Right lobe of liver (tissue), 6 donors: ENCODE data around the gene SPATA45. TPM values are rescaled to one million over a fixed set of nuclear protein-coding genes. Genes with fewer than 3 reads are reported as not detected.
A peak's percentile ranks its signal among the peaks of the same experiment; 100 is the strongest.

Experiments used
- ATAC-seq, 4 donors: fragments of 200-7000 bp; cut with Tn5 transposase; one replicate each; pipeline ENCODE4 v1.9.1; 2020; ENCODE audit warnings: mild to moderate bottlenecking in 4 of 4, moderate library complexity in 4 of 4
- DNase-seq, 3 donors: peaks; one replicate each; pipeline ENCODE4 v3.0.0-alpha.2; 2020
- H3K27ac ChIP-seq, 3 donors: fragments of 200-600 bp; one replicate each; pipeline ENCODE4 v1.8.0; 2022
- H3K27me3 ChIP-seq, 2 donors: fragments of 200-600 bp; one replicate each; pipeline ENCODE4 v1.8.0; 2022
- H3K36me3 ChIP-seq, 4 donors: fragments of 200-600 bp; sonication (generic) in 1 of 4; one replicate each; pipeline versions ENCODE4 v1.5.1 to v1.8.0; 2017 to 2022; ENCODE audit warnings: control low read depth in 1 of 4
- H3K4me1 ChIP-seq, 4 donors: fragments of 200-600 bp; sonication (generic) in 1 of 4; one replicate each; pipeline versions ENCODE4 v1.5.1 to v1.8.0; 2017 to 2022; ENCODE audit warnings: control low read depth in 1 of 4
- H3K4me3 ChIP-seq, 3 donors: fragments of 200-600 bp; one replicate each; pipeline ENCODE4 v1.8.0; 2022
- H3K9me3 ChIP-seq, 4 donors: fragments of 200-600 bp; sonication (generic) in 1 of 4; one replicate each; pipeline versions ENCODE4 v1.5.1 to v1.8.0; 2017 to 2022; ENCODE audit warnings: control low read depth in 1 of 4
- CTCF ChIP-seq, 4 donors: fragments of 200-600 bp in 3 of 4; fragments of 450-650 bp in 1 of 4; IDR thresholded peaks; one replicate each; pipeline versions ENCODE4 v1.5.1 to v1.8.0; 2016 to 2022; ENCODE audit warnings: antibody characterized with exemption in 4 of 4, mild to moderate bottlenecking in 2 of 4
- POLR2A ChIP-seq: fragments of 450-650 bp; IDR thresholded peaks from one replicate; pipeline ENCODE4 v1.6.1; 2017; ENCODE audit warnings: antibody characterized with exemption, mild to moderate bottlenecking
- WGBS: methylation state at CpG from one replicate; pipeline ENCODE4 v1.1.6; 2018; ENCODE audit warnings: low coverage, low lambda C conversion rate; ENCODE audit not compliant: insufficient coverage; ENCODE audit errors: missing lambda C conversion rate; 5-methylcytosine and 5-hydroxymethylcytosine counted together
- intact Hi-C, 2 donors: fragments of 100-400 bp; cut with DNase I; formaldehyde crosslinking; loops; one replicate each; pipeline versions ENCODE4 v1.11.2 to v1.14.1; 2022
- total RNA-seq, 6 experiments: library from RNA; depleted of rRNA in 2 of 6; stranded (reverse); fragments of >200 nt in 2 of 6; fragmentation: NEBNext Ultra II Directional in 3 of 6; extraction: Animal tissue kit (Norgen Biotek cat#: 25700) in 3 of 6; gene quantifications; one replicate each; pipeline versions ENCODE4 v1.1.0 to v1.2.4, GENCODE V29; 2016 to 2023
- donor health status: DM: no; HTN: yes; CAD: no.
- donor health status: DM: no; HTN: no; CAD: no.
- donor health status: DM: no; HTN: no; CAD: no.
- donor health status: DM: no; HTN: yes; CAD: no.
- donor health status: DM: no; HTN: yes; CAD: no.

SPATA45 gene
- total RNA-seq, 6 experiments from 2014 or later, result 1.2 TPM; not detected in 5

- Histone ChIP-seq H3K36me3 (peaks cover 0 to 14% (median 2%) of the 10 kb centered on the region in 4 donors), H3K27ac (peak overlapping the region in 1 of 3 donors; percentile 15), H3K9me3 (no peaks in the 10 kb centered on the region), H3K27me3 (no peaks in the 10 kb centered on the region), H3K4me3 (no peak overlapping the region), H3K4me1 (peaks cover 0 to 15% (median 4%) of the 10 kb centered on the region in 4 donors)
- WGBS, result 38% methylated on average over 1 of the region's 1 CpG
- DNase-seq (no peak), ATAC-seq (peak in 2 of 4 donors; percentile 2 to 8)
- intact Hi-C loops, result no loop called here
- TF ChIP-seq POLR2A (no peak), CTCF (IDR thresholded peaks at IDR 0.05) (no peak)
Measured at GRCh38 chr1:212794561-212795014, 52.9 kb downstream of the SPATA45 start.

- Histone ChIP-seq H3K4me1 (peaks cover 0 to 15% (median 4%) of the 10 kb centered on the region in 4 donors), H3K9me3 (no peaks in the 10 kb centered on the region), H3K36me3 (peaks cover 0 to 9% (median 0%) of the 10 kb centered on the region in 4 donors), H3K27ac (peak overlapping the region; percentile 90 to 96 (median 95)), H3K4me3 (peak overlapping the region; percentile 87 to 97 (median 97)), H3K27me3 (no peaks in the 10 kb centered on the region)
- DNase-seq, result no peak
- TF ChIP-seq CTCF (IDR thresholded peaks at IDR 0.05) (no peak), POLR2A (no peak)
- no peak for ATAC-seq
- intact Hi-C loops, result no loop called here
- 11% methylated on average over 12 of the region's 16 CpGs for WGBS
Measured at GRCh38 chr1:212792396-212792908, 55.0 kb downstream of the SPATA45 start.

GRCh38 chr1:212791676-212792395, 55.6 kb downstream of the SPATA45 start, which contains the start of the genes NSL1 and TATDN3:
TSS of gene NSL1 (minus strand) at chr1:212791777. CDS start at chr1:212791763, 14 bp downstream.
TSS of gene TATDN3 (plus strand) at chr1:212791894. CDS start at chr1:212791922, 28 bp downstream.
- H3K27ac ChIP-seq, result peak within 1 kb of the TSS; percentile 90 to 96 (median 95)
- intact Hi-C loops, result no loop called here
- H3K36me3 ChIP-seq, result peaks cover 0 to 6% (median under 1%) of the 10 kb centered on the region in 4 donors
- peaks cover 0 to 15% (median 4%) of the 10 kb centered on the region in 4 donors for H3K4me1 ChIP-seq
- H3K4me3 ChIP-seq, result peak within 1 kb of the TSS; percentile 87 to 97 (median 97)
- H3K27me3 ChIP-seq, result no peaks in the 10 kb centered on the region
- 0% methylated on average over 23 of the region's 46 CpGs for WGBS
- ATAC-seq (peak; percentile 93 to 98 (median 97)), DNase-seq (peak; percentile 92 to 95 (median 95))
- TF ChIP-seq POLR2A (peak; percentile 91), CTCF (IDR thresholded peaks at IDR 0.05) (no peak)
- H3K9me3 ChIP-seq, result no peaks in the 10 kb centered on the region

GRCh38 chr1:212791261-212791675, 56.2 kb downstream of the SPATA45 start:
- no peaks in the 10 kb centered on the region for H3K9me3 ChIP-seq
- TF ChIP-seq POLR2A (no peak), CTCF (IDR thresholded peaks at IDR 0.05) (no peak)
- no peaks in the 10 kb centered on the region for H3K27me3 ChIP-seq
- peak; percentile 41 to 48 (median 42) for ATAC-seq
- peaks cover 0 to 7% (median 3%) of the 10 kb centered on the region in 4 donors for H3K36me3 ChIP-seq
- no peak for DNase-seq
- peak overlapping the region; percentile 90 to 96 (median 95) for H3K27ac ChIP-seq
- H3K4me1 ChIP-seq, result peaks cover 0 to 15% (median 4%) of the 10 kb centered on the region in 4 donors
- intact Hi-C loops, result no loop called here
- peak overlapping the region; percentile 87 to 97 (median 97) for H3K4me3 ChIP-seq
- 0% methylated on average over 10 of the region's 22 CpGs for WGBS
